ENCODE results near the gene TRIM28. TPM values are rescaled to one million over a fixed set of nuclear protein-coding genes. Genes with fewer than 3 reads are reported as not detected.
A peak's percentile ranks its signal among the peaks of the same experiment; 100 is the strongest.

The TRIM28 gene
- total RNA-seq, 1 donor from 2014 or later = 1,000 TPM

- peak overlapping the region; percentile 98 for H3K27ac Mint-ChIP-seq (ENCODE audit: unreplicated experiment)
- peaks cover 38% of the 10 kb centered on the region for H3K36me3 Mint-ChIP-seq (ENCODE audit: low read depth)
Measured at GRCh38 chr19:58553799-58554493, 10.1 kb downstream of the TRIM28 start.

GRCh38 chr19:58554494-58555368 is 10.9 kb downstream of the TRIM28 start, which contains the start of gene CHMP2A:
Gene CHMP2A (minus strand): TSS chr19:58555105. CDS start chr19:58554212, 893 bp downstream.
- Mint-ChIP-seq H3K4me3 (peak within 1 kb of the TSS; percentile 94), H3K27me3 (ENCODE audit: low read depth) (peaks cover 34% of the 10 kb centered on the region), H3K27ac (ENCODE audit: unreplicated experiment) (peak within 1 kb of the TSS; percentile 98), H3K9me3 (no peaks in the 10 kb centered on the region), H3K4me1 (peaks cover 67% of the 10 kb centered on the region), H3K36me3 (ENCODE audit: low read depth) (peaks cover 39% of the 10 kb centered on the region)
- no peak for TF ChIP-seq CTCF (conservative IDR thresholded peaks at IDR 0.05)
- peak; percentile 97 for DNase-seq (ENCODE audit: low read depth, low spot score)

More at GRCh38 chr19:58553799-58554493, 10.1 kb downstream of the TRIM28 start:
- no peak for TF ChIP-seq CTCF (conservative IDR thresholded peaks at IDR 0.05)
- no peaks in the 10 kb centered on the region for H3K9me3 Mint-ChIP-seq
- H3K4me3 Mint-ChIP-seq = peak overlapping the region; percentile 94
- peak; percentile 22 for DNase-seq (ENCODE audit: low read depth, low spot score)
- H3K4me1 Mint-ChIP-seq = peaks cover 59% of the 10 kb centered on the region
- H3K27me3 Mint-ChIP-seq (ENCODE audit: low read depth) = peaks cover 31% of the 10 kb centered on the region

GRCh38 chr19:58555369-58555885 is 11.6 kb downstream of the TRIM28 start:
- H3K4me3 Mint-ChIP-seq = peak overlapping the region; percentile 94
- TF ChIP-seq CTCF (conservative IDR thresholded peaks at IDR 0.05) = no peak
- peaks cover 74% of the 10 kb centered on the region for H3K4me1 Mint-ChIP-seq
- H3K36me3 Mint-ChIP-seq (ENCODE audit: low read depth) = peaks cover 37% of the 10 kb centered on the region
- no peak for DNase-seq (ENCODE audit: low read depth, low spot score)
- peaks cover 31% of the 10 kb centered on the region for H3K27me3 Mint-ChIP-seq (ENCODE audit: low read depth)
- H3K9me3 Mint-ChIP-seq = no peaks in the 10 kb centered on the region
- H3K27ac Mint-ChIP-seq (ENCODE audit: unreplicated experiment) = peak overlapping the region; percentile 59

GRCh38 chr19:58555920-58556621 is 12.2 kb downstream of the TRIM28 start:
- DNase-seq (ENCODE audit: low read depth, low spot score) = no peak
- TF ChIP-seq CTCF (conservative IDR thresholded peaks at IDR 0.05) = no peak
- H3K27ac Mint-ChIP-seq (ENCODE audit: unreplicated experiment) = peak overlapping the region; percentile 87
- peaks cover 72% of the 10 kb centered on the region for H3K4me1 Mint-ChIP-seq
- peaks cover 35% of the 10 kb centered on the region for H3K36me3 Mint-ChIP-seq (ENCODE audit: low read depth)
- peak overlapping the region; percentile 94 for H3K4me3 Mint-ChIP-seq
- H3K9me3 Mint-ChIP-seq = no peaks in the 10 kb centered on the region
- H3K27me3 Mint-ChIP-seq (ENCODE audit: low read depth) = peaks cover 31% of the 10 kb centered on the region

- peaks cover 70% of the 10 kb centered on the region for H3K4me1 Mint-ChIP-seq
- H3K9me3 Mint-ChIP-seq = no peaks in the 10 kb centered on the region
- peaks cover 34% of the 10 kb centered on the region for H3K36me3 Mint-ChIP-seq (ENCODE audit: low read depth)
- TF ChIP-seq CTCF (conservative IDR thresholded peaks at IDR 0.05) = no peak
- H3K27me3 Mint-ChIP-seq (ENCODE audit: low read depth) = peaks cover 31% of the 10 kb centered on the region
- H3K4me3 Mint-ChIP-seq = peak overlapping the region; percentile 94
- no peak for DNase-seq (ENCODE audit: low read depth, low spot score)
- H3K27ac Mint-ChIP-seq (ENCODE audit: unreplicated experiment) = peak overlapping the region; percentile 87
Measured at GRCh38 chr19:58556622-58557220, 12.9 kb downstream of the TRIM28 start.

All from neural crest cell (in vitro differentiated cells).